NCI-H2081 (cell line): ENCODE data around the gene MYNN.

ENCODE experiments used
- DNase-seq, 2 experiments: peaks; one replicate each; lab custom pipeline; 2025; lab: John Stamatoyannopoulos, UW

MYNN gene

DNA sequence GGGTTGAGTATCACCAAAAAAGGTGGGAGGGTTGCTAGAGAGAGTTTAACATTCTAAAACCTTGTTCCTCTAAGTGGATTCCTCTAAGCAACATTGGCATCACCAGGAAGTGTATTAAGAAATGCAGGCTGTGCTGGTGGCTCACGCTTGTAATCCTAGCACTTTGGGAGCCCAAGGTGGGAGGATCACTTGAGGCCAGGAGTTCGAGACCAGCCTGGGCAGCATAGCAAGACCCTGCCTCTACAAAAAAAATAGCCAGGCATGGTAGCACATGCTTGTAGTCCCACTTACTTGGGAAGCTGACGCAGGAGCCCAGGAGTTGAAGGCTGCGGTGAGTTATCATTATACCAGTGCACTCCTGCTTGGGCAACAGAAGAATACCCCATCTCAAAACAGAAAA, 4.6 kb downstream of the MYNN start:
- DNase-seq: no peak

DNA sequence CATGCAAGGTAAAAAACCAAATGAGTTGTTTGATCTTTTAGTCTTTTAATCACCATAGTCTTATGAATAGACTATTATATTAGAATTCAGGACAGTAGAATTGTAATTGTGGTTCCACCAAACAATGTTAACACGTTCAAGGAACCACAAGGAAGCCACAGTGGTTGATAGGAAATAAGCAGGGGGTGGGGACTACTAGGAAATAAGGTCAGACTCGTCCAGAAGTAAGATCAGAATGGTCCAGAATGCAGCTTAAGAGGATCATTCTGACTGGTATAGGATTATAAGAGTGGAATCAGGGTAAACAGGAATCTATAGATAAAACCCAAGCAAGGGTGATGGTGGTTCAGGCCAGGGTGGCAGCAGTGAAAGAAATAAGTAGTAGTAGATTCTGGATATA, 7.5 kb downstream of the MYNN start:
- DNase-seq: no peak

DNA sequence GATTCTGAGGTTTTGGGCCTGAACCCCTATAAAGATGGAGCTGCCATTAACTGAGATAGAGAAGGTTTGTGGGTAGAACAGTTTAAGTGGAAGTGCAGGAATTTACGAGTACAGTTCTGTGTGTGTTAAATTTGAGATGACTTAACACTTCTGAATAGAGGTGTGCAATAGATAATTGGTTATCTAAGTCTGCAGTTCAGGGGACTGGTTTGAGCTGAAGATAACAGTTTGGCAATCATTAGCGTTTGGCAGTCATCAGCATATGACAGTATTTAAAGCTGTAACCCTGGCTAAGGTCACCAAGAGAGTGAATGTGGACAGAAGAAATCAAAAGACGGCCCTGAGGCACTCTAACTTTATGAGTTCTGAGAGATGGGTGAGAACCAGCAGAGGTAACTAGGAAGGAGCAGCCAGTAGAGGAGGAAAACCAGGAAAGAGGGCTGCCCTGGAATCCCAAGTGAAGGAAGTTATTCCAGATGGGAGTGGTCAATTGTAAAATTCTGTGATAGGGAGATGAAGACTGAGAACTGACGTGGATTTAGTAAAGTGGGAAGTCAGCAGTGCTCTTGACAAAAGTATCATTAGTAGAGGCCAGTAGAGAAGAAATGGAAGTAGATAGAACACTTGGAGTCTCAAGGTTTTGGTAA, 8.1 kb downstream of the MYNN start:
- no peak for DNase-seq

GRCh38 chr3:169787120-169787519, 13.9 kb downstream of the MYNN start:
- DNase-seq: no peak

- DNase-seq: no peak
Measured at GRCh38 chr3:169787791-169788190, 14.6 kb downstream of the MYNN start.

DNA sequence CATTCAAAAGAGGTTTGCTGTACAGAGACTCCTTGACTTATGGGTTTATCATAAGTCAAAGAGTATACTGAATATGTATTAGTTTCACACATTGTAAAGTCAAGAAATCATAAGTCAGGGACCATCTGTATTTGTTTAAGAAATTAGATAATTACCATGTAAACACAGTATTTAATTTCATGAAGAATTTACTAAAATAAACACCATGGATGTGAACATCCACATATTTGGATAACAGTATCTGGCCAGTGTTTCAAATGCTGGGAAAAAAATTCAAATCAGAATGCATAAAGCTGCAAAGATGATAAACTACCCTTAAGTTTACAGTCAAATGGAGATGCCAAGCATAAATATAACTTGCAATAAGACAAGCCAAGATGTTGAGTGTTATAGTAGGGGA, 17.0 kb downstream of the MYNN start:
- no peak for DNase-seq

DNA sequence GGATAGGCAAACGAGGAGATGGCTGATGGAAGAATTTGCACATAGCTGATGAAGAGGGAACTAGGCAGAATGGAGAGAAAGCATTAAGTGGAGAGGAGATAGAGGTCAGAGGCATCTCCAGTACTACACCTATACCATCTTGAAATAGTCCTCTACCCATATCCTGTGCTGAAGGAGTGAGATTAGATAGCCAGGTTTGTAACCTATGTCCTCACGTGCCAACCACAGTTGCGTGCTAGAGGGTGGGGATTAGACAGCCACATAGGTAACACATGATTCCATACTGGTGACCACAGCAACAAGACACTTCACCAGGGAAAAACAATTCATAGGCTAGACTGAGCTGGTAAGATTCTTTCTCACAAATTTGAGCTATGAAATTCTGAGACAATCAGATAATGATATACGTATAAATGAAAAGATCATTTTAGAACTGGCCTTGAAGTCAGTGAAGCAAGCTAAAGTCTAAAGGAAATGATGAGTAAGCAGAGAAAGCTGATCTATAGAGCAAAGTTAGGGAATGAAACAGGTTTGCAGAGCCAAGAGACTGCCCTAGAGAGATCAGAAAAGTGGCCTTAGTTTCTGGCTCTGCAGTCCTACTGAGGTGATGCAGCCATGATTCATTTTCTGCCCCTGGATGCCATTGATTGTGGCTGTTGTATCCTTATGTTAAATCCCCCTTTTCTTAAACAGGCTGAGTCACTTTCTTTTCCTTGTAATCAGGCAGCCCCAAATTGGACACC, 17.7 kb downstream of the MYNN start:
- DNase-seq: no peak

- DNase-seq: no peak
Measured at GRCh38 chr3:169792359-169792758, 19.2 kb downstream of the MYNN start.

GRCh38 chr3:169804681-169805080, 31.5 kb downstream of the MYNN start:
- no peak for DNase-seq

DNA sequence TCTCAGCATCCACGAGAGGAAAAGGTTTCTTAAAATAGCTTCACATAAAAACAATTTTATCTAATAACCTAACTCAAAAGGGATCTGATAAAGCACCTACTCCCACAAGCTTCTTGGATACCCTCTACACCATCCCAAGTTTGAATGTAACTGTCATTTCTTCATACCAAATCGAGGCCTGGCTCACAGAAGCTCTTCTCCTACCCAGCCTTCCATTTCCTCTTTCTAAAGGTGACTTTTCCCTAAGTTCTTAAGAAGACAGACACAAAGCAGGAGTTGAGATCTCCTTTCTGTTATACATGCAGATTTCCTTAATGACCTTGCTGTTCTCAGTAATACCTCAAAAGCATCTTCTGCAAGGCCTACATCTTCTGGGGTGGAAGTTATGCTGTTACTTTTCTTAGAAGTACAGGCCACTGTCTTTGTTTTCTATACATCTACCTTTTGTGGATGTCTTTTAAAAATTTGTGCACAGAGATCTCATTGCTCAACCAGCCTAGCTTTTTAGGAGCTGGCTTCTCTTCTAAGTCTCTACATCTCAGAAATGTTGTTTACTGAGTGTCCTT, 36.1 kb downstream of the MYNN start:
- no peak for DNase-seq

- peak; percentile 35 to 62 for DNase-seq
Measured at GRCh38 chr3:169811631-169812331, 38.6 kb downstream of the MYNN start.

- peak; percentile 94 to 96 for DNase-seq
Measured at GRCh38 chr3:169812332-169813235, 39.4 kb downstream of the MYNN start, which contains the start of the genes LRRC34 and LRRIQ4. LRRC34 (minus strand) TSS chr3:169812904; CDS start chr3:169812548, 356 bp downstream. LRRIQ4 (plus strand) TSS chr3:169812870; CDS start chr3:169821922, 9,052 bp downstream.

DNA sequence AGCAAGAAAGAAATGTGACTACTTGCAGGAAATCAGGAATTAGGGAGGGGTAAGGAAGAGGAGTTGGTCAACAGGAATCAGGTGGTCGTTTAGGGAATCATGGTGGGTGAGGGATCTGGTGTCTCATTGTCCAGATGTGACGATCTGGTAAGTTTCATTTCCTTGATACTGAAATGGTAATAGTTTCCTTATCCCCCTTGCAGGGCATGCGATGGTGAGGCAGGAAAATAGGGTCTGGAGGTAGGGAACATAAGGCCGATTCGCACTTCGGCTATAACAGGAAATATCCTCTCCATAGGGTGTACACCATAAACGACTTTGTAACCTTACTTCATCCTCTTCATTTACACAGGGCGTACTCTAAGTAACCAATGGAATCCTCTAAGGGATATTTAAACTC, 40.1 kb downstream of the MYNN start:
- peak in 1 of 2 experiments; percentile 51 for DNase-seq

- DNase-seq: peak; percentile 82 to 90
Measured at GRCh38 chr3:169813757-169814517, 40.7 kb downstream of the MYNN start.

GRCh38 chr3:169815590-169816150, 42.5 kb downstream of the MYNN start:
- no peak for DNase-seq

DNA sequence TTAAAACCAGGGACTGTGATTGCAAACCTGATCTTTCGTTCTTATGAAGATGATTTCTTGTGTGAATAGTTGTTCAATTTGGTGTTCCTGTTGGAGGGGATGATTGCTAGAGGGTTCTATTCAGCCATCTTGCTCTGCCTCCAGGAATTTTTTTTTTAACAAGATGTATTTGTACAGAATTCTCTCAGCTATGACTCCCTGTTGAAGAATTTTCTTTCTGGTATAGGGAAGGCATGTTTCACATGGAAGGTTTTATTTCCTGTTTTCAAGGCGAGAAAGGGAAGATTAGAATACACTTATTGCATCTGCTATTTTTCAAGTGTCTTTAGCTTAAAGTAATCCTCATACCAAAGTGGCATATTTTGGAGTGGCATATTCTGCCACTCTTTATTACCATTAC, 45.1 kb downstream of the MYNN start:
- no peak for DNase-seq

- no peak for DNase-seq
Measured at GRCh38 chr3:169822091-169822490, 48.9 kb downstream of the MYNN start.

GRCh38 chr3:169822540-169822939, 49.3 kb downstream of the MYNN start:
- no peak for DNase-seq

DNA sequence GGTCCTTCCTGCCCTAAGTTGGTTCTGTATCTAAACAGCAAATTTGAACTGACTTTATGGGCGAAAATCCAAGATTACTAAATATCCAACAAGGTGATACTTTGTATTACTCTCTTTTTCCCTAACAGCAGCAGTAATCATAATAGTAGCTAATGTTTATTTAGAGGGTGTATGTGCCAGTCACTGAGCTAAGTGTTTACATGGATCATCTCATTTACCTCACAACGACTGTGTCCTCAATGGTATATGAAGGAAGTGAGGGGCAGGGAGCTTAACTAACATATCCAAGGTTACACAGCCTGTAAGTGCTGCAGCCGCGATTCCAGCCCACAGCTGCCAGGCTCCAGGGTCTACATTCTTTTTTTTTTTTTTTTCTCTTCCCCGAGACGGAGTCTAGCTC, 49.8 kb downstream of the MYNN start:
- no peak for DNase-seq

- DNase-seq: no peak
Measured at GRCh38 chr3:169825316-169825715, 52.1 kb downstream of the MYNN start.
